ENCODE data around the gene CAV2.

Gene CAV2

GRCh38 chr7:116496653-116497052, 2.9 kb upstream of the CAV2 start:
- DNase-seq: no peak

GRCh38 chr7:116497708-116498107, 1.8 kb upstream of the CAV2 start:
- DNase-seq: no peak

- DNase-seq: no peak
Measured at GRCh38 chr7:116500078-116500853, 728 bp downstream of the CAV2 start.

- DNase-seq: no peak
Measured at GRCh38 chr7:116501425-116502167, 2.1 kb downstream of the CAV2 start.

- DNase-seq: no peak
Measured at GRCh38 chr7:116502201-116503096, 2.9 kb downstream of the CAV2 start.

- no peak for DNase-seq
Measured at GRCh38 chr7:116503835-116504234, 4.3 kb downstream of the CAV2 start.

GRCh38 chr7:116505278-116505677, 5.7 kb downstream of the CAV2 start:
- DNase-seq: no peak

GRCh38 chr7:116505823-116506222, 6.3 kb downstream of the CAV2 start:
- no peak for DNase-seq

- no peak for DNase-seq
Measured at GRCh38 chr7:116509982-116510579, 10.5 kb downstream of the CAV2 start.

- DNase-seq: no peak
Measured at GRCh38 chr7:116510795-116511194, 11.3 kb downstream of the CAV2 start.

GRCh38 chr7:116511552-116512519, 12.3 kb downstream of the CAV2 start:
- DNase-seq: no peak

GRCh38 chr7:116512520-116513188, 13.1 kb downstream of the CAV2 start:
- DNase-seq: no peak

GRCh38 chr7:116515584-116515983, 16.0 kb downstream of the CAV2 start:
- DNase-seq: no peak

- DNase-seq: no peak
Measured at GRCh38 chr7:116516324-116516723, 16.8 kb downstream of the CAV2 start.

GRCh38 chr7:116517626-116518025, 18.1 kb downstream of the CAV2 start:
- no peak for DNase-seq

GRCh38 chr7:116518961-116519360, 19.4 kb downstream of the CAV2 start:
- DNase-seq: no peak

- DNase-seq: no peak
Measured at GRCh38 chr7:116521046-116521664, 21.6 kb downstream of the CAV2 start.

- no peak for DNase-seq
Measured at GRCh38 chr7:116522247-116522646, 22.7 kb downstream of the CAV2 start.

- no peak for DNase-seq
Measured at GRCh38 chr7:116524221-116524608, 24.7 kb downstream of the CAV2 start.

GRCh38 chr7:116524609-116525297, 25.2 kb downstream of the CAV2 start, which contains the start of gene CAV1:
TSS of gene CAV1 (plus strand) at chr7:116525036. CDS start at chr7:116525063, 27 bp downstream.
- no peak for DNase-seq
